Measurements from ENCODE around the gene CSTB. TPM values are rescaled to one million over a fixed set of nuclear protein-coding genes. Genes with fewer than 3 reads are reported as not detected.

Gene CSTB
- total RNA-seq, 2 experiments from 2014 or later: 22.8 to 23.0 TPM

DNA sequence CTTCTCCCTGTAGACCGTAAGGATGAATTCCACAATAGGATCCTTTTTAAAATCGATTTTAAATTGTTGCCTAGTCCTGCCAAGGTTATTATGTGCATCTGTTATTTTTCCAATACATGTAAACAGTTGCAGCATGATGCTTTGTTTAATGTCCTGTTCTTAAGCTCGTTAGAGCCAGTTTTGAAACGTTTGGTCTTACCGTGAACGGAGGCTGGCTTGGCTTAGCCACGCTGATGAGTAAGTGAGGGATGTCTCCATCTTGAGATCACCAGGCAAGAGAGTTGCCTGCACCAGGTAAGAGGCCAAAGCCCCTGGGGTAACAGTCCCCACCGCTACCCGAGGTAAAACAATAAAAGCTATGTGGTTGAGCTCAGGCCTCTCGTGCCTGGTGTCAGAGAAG lies 17.3 kb downstream of the CSTB start:
- Mint-ChIP-seq H3K27ac (no peak overlapping the region), H3K27me3 (ENCODE audit: low read depth) (no peaks in the 10 kb centered on the region), H3K36me3 (ENCODE audit: low read depth) (peaks cover 15% of the 10 kb centered on the region), H3K9me3 (no peaks in the 10 kb centered on the region), H3K4me1 (ENCODE audit: low read depth) (no peaks in the 10 kb centered on the region), H3K4me3 (no peak overlapping the region)
- no peak for DNase-seq
- CTCF ChIA-PET: interaction anchor here (0.6 kb wide), 1 partner anchor 216 kb away, joined by 3 read pairs; no protein-coding TSS in a partner anchor
- intact Hi-C loops (cut with micrococcal nuclease): loop anchor here (10.0 kb wide), 1 partner anchor 64 kb away; no protein-coding TSS in a partner anchor

DNA sequence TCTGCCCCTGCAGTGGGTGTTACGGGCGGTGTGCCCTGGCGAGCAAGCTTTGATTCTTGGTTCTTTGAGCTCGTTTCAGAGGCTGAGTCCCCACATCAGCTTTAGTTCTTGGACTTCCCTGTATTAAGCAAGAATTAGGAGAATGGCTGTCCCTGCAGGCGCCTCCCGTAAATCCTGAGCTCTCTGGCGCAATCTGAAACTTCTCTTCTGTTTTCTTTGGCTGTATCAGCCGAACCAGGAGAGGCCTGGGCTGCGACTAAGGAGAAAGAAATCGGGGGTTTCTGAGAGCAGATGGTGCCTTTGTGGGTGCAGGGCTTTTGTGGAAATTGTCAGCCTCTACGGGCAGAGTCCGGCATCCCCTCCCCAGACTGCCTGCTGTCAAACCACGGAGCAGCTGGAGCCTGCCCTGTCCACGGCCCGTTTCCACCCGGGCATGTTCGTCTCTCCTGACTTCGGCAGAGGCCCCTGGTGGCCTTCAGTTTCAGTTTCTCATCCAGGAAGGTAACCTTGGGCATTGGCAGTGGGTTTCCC lies 17.9 kb downstream of the CSTB start:
- no peak overlapping the region for H3K4me3 Mint-ChIP-seq
- no peaks in the 10 kb centered on the region for H3K4me1 Mint-ChIP-seq (ENCODE audit: low read depth)
- H3K27ac Mint-ChIP-seq: no peak overlapping the region
- H3K36me3 Mint-ChIP-seq (ENCODE audit: low read depth): peaks cover 18% of the 10 kb centered on the region
- intact Hi-C loops (cut with micrococcal nuclease): loop anchor here (10.0 kb wide), 1 partner anchor 63 kb away; no protein-coding TSS in a partner anchor
- CTCF ChIA-PET: no interaction called here
- DNase-seq: no peak
- H3K27me3 Mint-ChIP-seq (ENCODE audit: low read depth): no peaks in the 10 kb centered on the region
- no peaks in the 10 kb centered on the region for H3K9me3 Mint-ChIP-seq

DNA sequence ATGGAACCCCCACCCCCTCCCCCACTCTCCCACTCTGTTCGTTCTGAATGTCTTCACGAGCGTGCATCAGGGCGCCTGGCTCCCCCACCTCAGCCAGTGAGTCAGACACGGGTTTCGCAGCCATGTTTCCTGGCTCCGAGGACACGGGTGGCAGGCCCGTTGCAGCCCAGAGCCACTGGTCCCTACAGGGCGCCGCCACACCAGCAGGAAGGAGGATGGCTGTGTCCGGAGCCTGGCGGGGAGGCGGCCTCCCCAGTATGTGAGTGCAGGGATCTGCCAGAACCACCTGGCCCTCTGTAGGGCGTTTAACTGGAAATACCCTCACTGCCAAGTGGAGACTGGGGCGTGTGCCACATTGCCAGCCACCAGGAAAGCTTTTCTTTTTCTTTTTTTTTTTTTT lies 18.5 kb downstream of the CSTB start:
- H3K27ac Mint-ChIP-seq: no peak overlapping the region
- intact Hi-C loops (cut with micrococcal nuclease): loop anchor here (10.0 kb wide), 1 partner anchor 63 kb away; no protein-coding TSS in a partner anchor
- H3K4me1 Mint-ChIP-seq (ENCODE audit: low read depth): no peaks in the 10 kb centered on the region
- peaks cover 17% of the 10 kb centered on the region for H3K36me3 Mint-ChIP-seq (ENCODE audit: low read depth)
- no peak overlapping the region for H3K4me3 Mint-ChIP-seq
- H3K27me3 Mint-ChIP-seq (ENCODE audit: low read depth): no peaks in the 10 kb centered on the region
- no peaks in the 10 kb centered on the region for H3K9me3 Mint-ChIP-seq
- CTCF ChIA-PET: no interaction called here
- DNase-seq: no peak

DNA sequence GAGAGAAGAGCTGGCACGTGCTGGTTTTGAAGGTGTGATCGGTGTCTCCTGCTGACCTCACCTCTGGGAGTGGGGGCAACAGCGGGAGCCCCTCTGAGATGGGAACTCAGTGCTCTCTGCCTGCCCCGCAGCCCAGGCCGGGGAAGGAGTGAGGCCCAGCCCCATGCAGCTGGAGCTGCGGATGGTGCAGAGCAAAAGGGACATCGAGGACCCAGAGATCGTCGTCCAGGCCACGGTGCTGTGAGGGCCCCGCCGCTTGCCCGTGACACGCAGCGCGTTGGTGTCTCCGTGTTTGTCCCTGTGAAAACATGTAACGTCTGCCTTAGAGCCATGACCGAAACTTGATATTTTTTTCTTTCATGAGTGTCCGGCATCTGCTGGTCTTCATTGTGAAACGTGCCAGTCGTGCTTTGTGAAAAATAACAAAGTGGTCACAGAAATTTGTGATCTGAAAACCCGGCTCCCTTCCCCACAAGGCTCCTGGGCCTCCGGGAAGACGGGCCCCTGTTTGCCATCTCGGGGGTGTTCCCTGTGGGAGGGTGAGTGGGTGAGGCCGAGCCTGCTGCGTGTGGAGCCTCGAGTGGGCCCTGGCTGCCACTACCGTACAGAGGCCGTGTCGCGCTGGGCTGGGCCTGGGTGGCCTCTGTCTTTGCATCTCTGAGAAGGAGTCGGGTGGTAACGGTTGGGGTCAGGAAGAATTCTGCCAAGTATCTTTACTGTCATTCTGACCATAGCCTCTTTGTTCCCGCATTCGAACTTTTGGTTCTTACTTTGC lies 20.1 kb downstream of the CSTB start:
- intact Hi-C loops (cut with micrococcal nuclease): loop anchor here (10.0 kb wide), 1 partner anchor 61 kb away; no protein-coding TSS in a partner anchor
- Mint-ChIP-seq H3K4me3 (no peak overlapping the region), H3K36me3 (ENCODE audit: low read depth) (peaks cover 17% of the 10 kb centered on the region), H3K4me1 (ENCODE audit: low read depth) (no peaks in the 10 kb centered on the region), H3K9me3 (no peaks in the 10 kb centered on the region), H3K27ac (no peak overlapping the region), H3K27me3 (ENCODE audit: low read depth) (no peaks in the 10 kb centered on the region)
- CTCF ChIA-PET: interaction anchor here (0.8 kb wide), 1 partner anchor 26 kb away, joined by 3 read pairs; no protein-coding TSS in a partner anchor
- no peak for DNase-seq

DNA sequence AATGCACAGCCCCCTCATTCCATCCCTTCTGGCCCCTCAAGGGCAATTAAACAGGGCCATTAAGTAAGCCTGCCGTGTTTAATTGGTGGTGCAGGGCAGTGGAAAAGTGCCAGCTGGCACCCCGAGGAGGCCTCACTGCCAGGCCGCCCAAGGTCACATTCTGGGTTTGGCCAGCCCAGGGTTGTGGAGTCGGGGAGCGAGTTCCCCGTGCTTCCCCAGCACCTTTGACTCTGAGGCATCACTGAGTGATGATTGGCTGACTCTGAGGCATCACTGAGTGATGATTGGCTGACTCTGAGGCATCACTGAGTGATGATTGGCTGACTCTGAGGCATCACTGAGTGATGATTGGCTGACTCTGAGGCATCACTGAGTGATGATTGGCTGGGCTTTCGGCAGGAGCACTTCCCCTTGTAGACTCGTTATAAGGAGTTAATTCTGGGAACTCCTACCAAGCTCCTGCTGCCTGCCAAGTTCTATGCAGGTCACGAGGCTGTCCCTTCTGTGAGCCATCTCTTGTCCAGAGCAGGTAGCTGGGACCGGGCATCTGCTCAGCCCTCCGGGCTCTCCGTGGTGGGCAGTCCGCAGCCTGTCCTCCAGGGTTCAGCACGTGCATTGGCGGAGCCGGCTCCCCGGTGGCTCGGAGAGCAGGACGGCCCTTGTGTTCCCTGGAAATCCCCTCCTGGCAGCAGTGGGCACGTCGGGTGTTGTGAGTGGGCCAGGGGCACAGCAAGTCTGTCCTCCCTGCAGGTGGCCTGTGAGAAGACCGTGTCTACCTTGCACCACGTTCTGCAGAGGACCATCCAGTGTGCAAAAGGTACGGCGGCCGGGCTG lies 20.9 kb downstream of the CSTB start:
- H3K27me3 Mint-ChIP-seq (ENCODE audit: low read depth): no peaks in the 10 kb centered on the region
- no peaks in the 10 kb centered on the region for H3K9me3 Mint-ChIP-seq
- CTCF ChIA-PET: no interaction called here
- H3K4me3 Mint-ChIP-seq: no peak overlapping the region
- no peak overlapping the region for H3K27ac Mint-ChIP-seq
- DNase-seq: no peak
- no peaks in the 10 kb centered on the region for H3K4me1 Mint-ChIP-seq (ENCODE audit: low read depth)
- peaks cover 22% of the 10 kb centered on the region for H3K36me3 Mint-ChIP-seq (ENCODE audit: low read depth)
- intact Hi-C loops (cut with micrococcal nuclease): loop anchor here (10.0 kb wide), 1 partner anchor 60 kb away; no protein-coding TSS in a partner anchor

DNA sequence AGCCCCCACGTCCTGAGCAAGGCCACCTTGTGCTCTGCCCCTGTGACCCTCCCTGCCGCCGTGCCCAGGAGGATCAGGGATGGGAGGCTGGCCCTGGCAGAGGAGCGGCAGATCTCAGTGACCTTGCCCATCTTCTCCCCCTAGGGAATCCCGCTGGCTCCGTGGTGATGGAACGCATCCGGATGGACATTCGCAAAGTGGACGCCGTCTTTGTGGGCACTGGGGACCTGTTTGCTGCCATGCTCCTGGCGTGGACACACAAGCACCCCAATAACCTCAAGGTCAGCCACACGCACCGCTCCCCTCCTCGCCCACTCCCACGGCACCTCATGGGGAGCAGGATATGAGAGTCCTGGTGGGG lies 22.7 kb downstream of the CSTB start:
- Mint-ChIP-seq H3K4me3 (no peak overlapping the region), H3K27me3 (ENCODE audit: low read depth) (no peaks in the 10 kb centered on the region), H3K9me3 (no peaks in the 10 kb centered on the region), H3K36me3 (ENCODE audit: low read depth) (peaks cover 25% of the 10 kb centered on the region), H3K4me1 (ENCODE audit: low read depth) (no peaks in the 10 kb centered on the region), H3K27ac (no peak overlapping the region)
- DNase-seq: no peak
- CTCF ChIA-PET: no interaction called here
- intact Hi-C loops (cut with micrococcal nuclease): loop anchor here (10.0 kb wide), 1 partner anchor 59 kb away; no protein-coding TSS in a partner anchor

DNA sequence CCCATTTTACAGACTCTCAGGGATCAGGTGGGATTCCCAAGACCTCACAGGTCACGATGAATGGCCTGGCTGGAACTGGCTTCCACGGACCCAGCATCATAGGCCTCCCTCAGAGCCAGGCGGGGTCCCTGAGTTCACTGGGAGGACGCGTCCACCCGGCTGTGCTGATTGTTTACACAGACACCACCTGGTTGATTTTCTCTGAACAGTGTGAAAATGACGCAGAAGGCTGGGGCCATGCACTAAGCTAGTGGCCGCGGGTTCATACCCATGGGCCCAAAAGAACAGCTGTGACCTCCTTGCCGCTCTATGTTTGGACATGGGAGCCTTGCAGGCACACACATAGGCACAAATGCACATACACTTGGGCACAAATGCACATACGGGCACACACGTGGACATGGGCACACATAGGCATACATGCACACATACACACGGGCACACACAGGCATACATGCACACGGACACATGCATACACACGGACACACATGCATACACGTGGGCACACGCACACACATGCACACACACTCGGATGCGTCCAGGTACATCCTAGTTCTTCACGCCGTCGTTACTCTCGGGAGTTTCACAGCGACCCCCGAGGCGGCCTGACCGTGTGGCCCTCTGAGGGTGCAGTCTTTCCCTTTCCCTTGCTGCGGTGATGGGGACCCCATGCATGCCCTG lies 23.2 kb downstream of the CSTB start:
- Mint-ChIP-seq H3K4me3 (no peak overlapping the region), H3K9me3 (no peaks in the 10 kb centered on the region), H3K36me3 (ENCODE audit: low read depth) (peaks cover 23% of the 10 kb centered on the region), H3K27ac (no peak overlapping the region), H3K4me1 (ENCODE audit: low read depth) (no peaks in the 10 kb centered on the region), H3K27me3 (ENCODE audit: low read depth) (no peaks in the 10 kb centered on the region)
- intact Hi-C loops (cut with micrococcal nuclease): loop anchor here (10.0 kb wide), 1 partner anchor 58 kb away; no protein-coding TSS in a partner anchor
- CTCF ChIA-PET: no interaction called here
- no peak for DNase-seq

DNA sequence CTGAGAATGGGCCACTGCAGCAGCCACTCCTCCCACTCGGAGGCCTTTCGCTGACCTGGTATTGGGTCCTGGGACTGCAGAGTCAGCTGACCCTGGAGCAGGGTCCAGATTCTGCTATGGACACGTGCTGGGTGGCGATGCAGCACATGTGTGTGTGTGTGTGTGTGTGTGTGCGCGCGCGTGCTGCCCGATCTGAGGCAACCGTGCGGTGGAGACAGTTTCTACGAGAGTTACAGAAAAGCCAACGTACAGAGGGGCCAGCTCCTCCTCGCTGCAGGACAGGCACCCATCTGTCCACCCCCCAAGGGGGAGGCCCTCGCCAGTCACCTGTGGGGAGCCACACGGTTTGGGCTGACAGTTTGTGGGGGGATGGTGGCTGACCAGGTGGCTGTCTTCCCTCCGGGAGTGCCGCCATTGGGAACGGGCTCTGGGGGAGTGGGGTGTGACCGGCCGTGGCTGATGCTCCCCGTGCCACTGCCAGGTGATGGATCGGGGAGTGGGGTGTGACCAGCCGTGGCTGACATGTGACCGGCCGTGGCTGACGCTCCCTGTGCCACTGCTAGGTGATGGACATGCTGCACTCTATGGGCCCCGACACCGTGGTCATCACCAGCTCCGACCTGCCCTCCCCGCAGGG lies 24.0 kb downstream of the CSTB start:
- H3K36me3 Mint-ChIP-seq (ENCODE audit: low read depth): peaks cover 23% of the 10 kb centered on the region
- no peaks in the 10 kb centered on the region for H3K4me1 Mint-ChIP-seq (ENCODE audit: low read depth)

DNA sequence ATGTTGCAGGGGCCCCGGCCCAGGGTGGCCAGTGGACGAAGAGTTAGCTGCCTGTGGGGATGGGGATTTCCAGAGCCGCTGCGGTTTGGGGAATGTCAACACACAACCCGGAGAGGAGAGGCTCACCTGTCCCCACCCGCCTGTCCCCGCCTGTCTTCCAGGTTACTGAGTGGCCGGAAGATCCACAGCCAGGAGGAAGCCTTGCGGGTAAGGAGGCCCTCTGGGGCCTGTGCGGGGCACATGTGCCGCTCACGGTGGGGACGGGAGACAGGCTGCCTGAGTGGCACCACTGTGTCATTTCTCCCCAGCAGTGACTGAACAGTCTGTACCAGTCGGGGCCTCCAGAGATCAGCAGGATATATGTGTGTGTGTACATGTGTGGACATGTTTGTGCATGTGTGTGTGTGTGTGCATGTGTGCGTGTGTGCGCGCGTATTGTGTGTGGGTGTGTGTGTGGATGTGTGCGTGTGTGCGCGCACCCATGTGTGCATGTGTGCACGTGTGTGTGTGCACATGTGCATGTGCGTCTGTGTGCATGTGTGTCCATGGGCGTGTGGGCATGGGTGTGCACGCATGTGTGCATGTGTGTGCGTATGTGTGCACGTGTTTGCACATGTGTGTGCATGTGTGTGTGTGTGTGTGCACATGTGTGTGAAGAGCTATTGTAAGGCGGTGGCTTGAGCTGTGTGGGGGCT lies 25.6 kb downstream of the CSTB start:
- CTCF ChIA-PET: no interaction called here
- intact Hi-C loops (cut with micrococcal nuclease): loop anchor here (10.0 kb wide), 1 partner anchor 56 kb away; no protein-coding TSS in a partner anchor
- Mint-ChIP-seq H3K36me3 (ENCODE audit: low read depth) (peaks cover 19% of the 10 kb centered on the region), H3K4me3 (no peak overlapping the region), H3K9me3 (no peaks in the 10 kb centered on the region), H3K27ac (peak overlapping the region; percentile 41), H3K27me3 (ENCODE audit: low read depth) (no peaks in the 10 kb centered on the region), H3K4me1 (ENCODE audit: low read depth) (no peaks in the 10 kb centered on the region)
- no peak for DNase-seq

More for the DNA sequence above, 24.0 kb downstream of the CSTB start:
- Mint-ChIP-seq H3K9me3 (no peaks in the 10 kb centered on the region), H3K27me3 (ENCODE audit: low read depth) (no peaks in the 10 kb centered on the region), H3K4me3 (no peak overlapping the region), H3K27ac (no peak overlapping the region)
- CTCF ChIA-PET: no interaction called here
- intact Hi-C loops (cut with micrococcal nuclease): loop anchor here (10.0 kb wide), 1 partner anchor 57 kb away; no protein-coding TSS in a partner anchor
- DNase-seq: no peak

DNA sequence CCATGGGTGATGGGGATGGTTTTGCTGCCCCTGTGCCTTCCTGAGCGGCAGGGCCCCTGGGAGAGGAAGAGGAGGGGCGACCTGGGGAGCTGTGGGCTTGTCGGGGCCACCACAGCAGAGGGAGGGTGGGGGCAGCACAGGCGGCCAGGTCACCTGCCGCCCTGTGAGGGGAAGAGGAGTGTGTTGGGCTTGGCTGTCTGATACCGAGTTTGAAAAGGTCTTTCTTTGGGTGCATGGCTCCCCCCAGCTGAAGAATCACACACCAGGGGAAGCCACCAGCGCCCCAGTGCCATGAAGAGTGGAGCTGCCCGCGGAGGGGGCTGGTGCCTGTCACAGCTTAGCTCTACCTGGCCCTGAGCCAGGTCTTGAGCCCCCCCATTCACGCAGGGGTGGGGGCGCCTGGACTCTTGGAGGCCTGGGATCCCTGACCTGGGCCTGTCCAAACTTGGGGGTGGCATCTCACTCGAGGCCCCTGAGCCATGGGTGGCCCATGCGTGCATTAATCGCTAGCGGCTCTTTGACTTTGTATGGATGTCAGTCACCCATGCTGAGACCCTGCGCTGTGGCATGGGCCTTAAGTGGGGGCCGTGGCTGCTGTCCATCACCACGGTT lies 26.4 kb downstream of the CSTB start:
- CTCF ChIA-PET: no interaction called here
- Mint-ChIP-seq H3K4me3 (no peak overlapping the region), H3K9me3 (no peaks in the 10 kb centered on the region), H3K27ac (no peak overlapping the region), H3K4me1 (ENCODE audit: low read depth) (no peaks in the 10 kb centered on the region), H3K27me3 (ENCODE audit: low read depth) (no peaks in the 10 kb centered on the region), H3K36me3 (ENCODE audit: low read depth) (peaks cover 22% of the 10 kb centered on the region)
- DNase-seq: no peak
- intact Hi-C loops (cut with micrococcal nuclease): loop anchor here (10.0 kb wide), 1 partner anchor 55 kb away; no protein-coding TSS in a partner anchor

DNA sequence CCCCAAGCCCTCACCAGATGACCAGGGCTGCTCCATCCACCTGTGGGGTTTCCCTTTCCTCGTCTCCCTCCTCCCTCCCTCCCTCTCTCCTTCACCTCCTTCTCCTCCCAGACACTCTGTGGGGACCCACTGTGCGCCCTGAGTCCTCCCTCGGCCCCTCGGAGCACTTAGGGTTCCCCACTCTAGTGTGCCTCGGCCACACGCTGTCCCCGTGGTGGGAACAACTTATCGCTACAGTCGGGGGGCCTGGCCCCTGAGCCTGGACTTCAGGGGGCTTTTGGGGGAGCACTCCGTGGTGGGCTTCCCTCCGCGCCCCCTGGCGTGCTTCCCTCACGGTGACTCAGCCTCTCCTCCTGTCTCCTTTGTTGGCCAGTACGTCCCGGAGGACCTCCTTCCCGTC lies 27.5 kb downstream of the CSTB start:
- Mint-ChIP-seq H3K4me3 (no peak overlapping the region), H3K27ac (no peak overlapping the region), H3K9me3 (no peaks in the 10 kb centered on the region), H3K36me3 (ENCODE audit: low read depth) (peaks cover 19% of the 10 kb centered on the region), H3K27me3 (ENCODE audit: low read depth) (no peaks in the 10 kb centered on the region), H3K4me1 (ENCODE audit: low read depth) (no peaks in the 10 kb centered on the region)
- CTCF ChIA-PET: no interaction called here
- intact Hi-C loops (cut with micrococcal nuclease): no loop called here
- DNase-seq: no peak

All from activated naive CD4-positive, alpha-beta T cell treated with anti-CD3 and anti-CD28 coated beads for 36 hours (primary cell).